Skin of body (tissue), 2 donors: ENCODE results near the gene GBP7. TPM values are rescaled to one million over a fixed set of nuclear protein-coding genes. Genes with fewer than 3 reads are reported as not detected.
"Not testable (repeated sequence)": the region's sequence is repeated elsewhere in the genome, so short reads cannot be mapped to it uniquely, and the experiment has no call there.

ENCODE experiments used
- DNase-seq: peaks from one replicate; lab custom pipeline; 2025; lab: John Stamatoyannopoulos, UW
- total RNA-seq: library from RNA; depleted of rRNA; stranded (reverse); fragments of >200 nt; gene quantifications from one replicate; pipeline ENCODE4 v1.2.3, GENCODE V29; 2014

GBP7 gene
- total RNA-seq, 1 donor from 2014 or later = not detected

- DNase-seq = no peak
These were observed 5.4 kb downstream of the GBP7 start for GRCh38 chr1:89170170-89171066.

- no peak for DNase-seq
These were observed 6.6 kb downstream of the GBP7 start for GRCh38 chr1:89169166-89169565.

- no peak for DNase-seq
These were observed 8.1 kb downstream of the GBP7 start for GRCh38 chr1:89167590-89168230.

GRCh38 chr1:89166705-89167104 lies 9.1 kb downstream of the GBP7 start:
- no peak for DNase-seq

GRCh38 chr1:89165811-89166210 lies 10.0 kb downstream of the GBP7 start:
- no peak for DNase-seq

- DNase-seq = no peak
These were observed 24.8 kb downstream of the GBP7 start for GRCh38 chr1:89151047-89151446.

GRCh38 chr1:89149976-89150375 lies 25.8 kb downstream of the GBP7 start:
- DNase-seq = no peak

GRCh38 chr1:89149229-89149628 lies 26.6 kb downstream of the GBP7 start:
- DNase-seq = no peak

GRCh38 chr1:89147678-89148658 lies 27.8 kb downstream of the GBP7 start:
- DNase-seq = no peak

GRCh38 chr1:89146721-89147120 lies 29.1 kb downstream of the GBP7 start:
- DNase-seq = no peak

- DNase-seq = no peak
These were observed 32.3 kb downstream of the GBP7 start for GRCh38 chr1:89143484-89143883.

- no peak for DNase-seq
These were observed 33.6 kb downstream of the GBP7 start for GRCh38 chr1:89142160-89142559.

GRCh38 chr1:89133747-89134146 lies 42.1 kb downstream of the GBP7 start:
- DNase-seq = no peak

GRCh38 chr1:89130716-89131115 lies 45.1 kb downstream of the GBP7 start:
- no peak for DNase-seq

GRCh38 chr1:89129911-89130310 lies 45.9 kb downstream of the GBP7 start:
- no peak for DNase-seq

GRCh38 chr1:89128003-89128458 lies 47.8 kb downstream of the GBP7 start:
- not testable (repeated sequence) for DNase-seq

GRCh38 chr1:89126602-89127565 lies 48.9 kb downstream of the GBP7 start:
- DNase-seq = not testable (repeated sequence)

- DNase-seq = peak; percentile 22
These were observed 49.8 kb downstream of the GBP7 start, which contains the start of gene GBP2 for GRCh38 chr1:89125913-89126580. Gene GBP2, minus strand, starts transcription at chr1:89126114. Its CDS starts 4,148 bp downstream, at chr1:89121966.

- no peak for DNase-seq
These were observed 50.4 kb downstream of the GBP7 start for GRCh38 chr1:89125240-89125912.
